NCI-H146 treated with DMSO at 0.1 percent for 48 hours (cell line): ENCODE data around the gene LGALS9C.
"Not testable (repeated sequence)": the region's sequence is repeated elsewhere in the genome, so short reads cannot be mapped to it uniquely, and the experiment has no call there.

ENCODE experiments used
- DNase-seq: peaks from one replicate; lab custom pipeline; 2025; ENCODE audit not compliant: unreplicated experiment; lab: John Stamatoyannopoulos, UW

The LGALS9C gene

GRCh38 chr17:18528435-18528834, 51.8 kb downstream of the LGALS9C start:
- not testable (repeated sequence) for DNase-seq

GRCh38 chr17:18528899-18529500, 52.4 kb downstream of the LGALS9C start:
- not testable (repeated sequence) for DNase-seq

- not testable (repeated sequence) for DNase-seq
Observed at GRCh38 chr17:18530405-18530804, 53.8 kb downstream of the LGALS9C start.

- DNase-seq, result not testable (repeated sequence)
Observed at GRCh38 chr17:18542234-18542633, 65.6 kb downstream of the LGALS9C start.

- DNase-seq, result not testable (repeated sequence)
Observed at GRCh38 chr17:18542907-18543306, 66.3 kb downstream of the LGALS9C start.
